HEK293 (cell line): ENCODE measurements around the gene SORT1.
A peak's percentile ranks its signal among the peaks of the same experiment; 100 is the strongest.

Experiments used
- CTCF ChIA-PET: fragments of 350-600 bp; formaldehyde crosslinking; extraction: SDS; loops from one replicate; lab custom pipeline; 2021; ENCODE audit warnings: antibody characterized with exemption; lab: Yijun Ruan, JAX
- POLR2A ChIA-PET: fragments of 300-600 bp; formaldehyde crosslinking; extraction: SDS; loops from one replicate; lab custom pipeline; 2020; ENCODE audit warnings: antibody characterized with exemption, inconsistent platforms; lab: Yijun Ruan, JAX
- H3K27ac ChIP-seq: fragments of 200-500 bp; sonication (Bioruptor generic); 2 replicates; pipeline ENCODE4 v1.5.1; 2014; ENCODE audit warnings: low read depth, low read length, control low read depth, inconsistent platforms; ENCODE audit errors: extremely low read depth
- H3K36me3 ChIP-seq, 2 experiments: fragments of 200-500 bp in 1 of 2; sonication (Bioruptor generic) in 1 of 2; 1 replicate in 1 of 2; 2 replicates in 1 of 2; pipeline ENCODE4 v1.5.1; 2014 to 2017; ENCODE audit warnings: inconsistent platforms in 2 of 2, low read length in 2 of 2; ENCODE audit not compliant: control insufficient read depth in 2 of 2, insufficient read depth in 1 of 2
- H3K4me1 ChIP-seq: fragments of 200-500 bp; sonication (Bioruptor generic); 2 replicates; pipeline ENCODE4 v1.5.1; 2014; ENCODE audit warnings: mild to moderate bottlenecking, low read length, inconsistent platforms; ENCODE audit not compliant: control insufficient read depth, insufficient read depth
- H3K4me3 ChIP-seq: 2 replicates; pipeline ENCODE4 v1.5.1; 2011; ENCODE audit warnings: low read depth, mild to moderate bottlenecking, control low read depth, low read length, moderate library complexity
- H3K9me3 ChIP-seq: fragments of 200-500 bp; sonication (Bioruptor generic); 2 replicates; pipeline ENCODE4 v1.5.1; 2014; ENCODE audit warnings: low read depth, low read length, inconsistent platforms; ENCODE audit not compliant: control insufficient read depth, insufficient read depth
- AEBP2 ChIP-seq: fragments of 450-650 bp; formaldehyde crosslinking; IDR thresholded peaks from 2 replicates; pipeline ENCODE4 v1.5.1; 2016; ENCODE audit warnings: missing biosample characterization, missing genetic modification characterization, borderline replicate concordance
- BCL11B ChIP-seq: fragments of 450-650 bp; formaldehyde crosslinking; IDR thresholded peaks from 2 replicates; pipeline ENCODE4 v1.5.1; 2016; ENCODE audit warnings: low read depth, missing biosample characterization, missing genetic modification characterization
- EGR2 ChIP-seq: fragments of 450-650 bp; formaldehyde crosslinking; IDR thresholded peaks from 2 replicates; pipeline ENCODE4 v1.5.1; 2016; ENCODE audit warnings: low read depth, missing biosample characterization, missing genetic modification characterization
- OSR2 ChIP-seq: fragments of 450-650 bp; formaldehyde crosslinking; IDR thresholded peaks from 2 replicates; pipeline ENCODE4 v1.5.1; 2016; ENCODE audit warnings: missing biosample characterization, missing genetic modification characterization
- ZBTB17 ChIP-seq: fragments of 450-650 bp; formaldehyde crosslinking; IDR thresholded peaks from 2 replicates; pipeline ENCODE4 v1.5.1; 2016; ENCODE audit warnings: missing biosample characterization, missing genetic modification characterization
- ZBTB20 ChIP-seq: fragments of 450-650 bp; formaldehyde crosslinking; IDR thresholded peaks from 2 replicates; pipeline ENCODE4 v1.5.1; 2016; ENCODE audit warnings: missing biosample characterization, missing genetic modification characterization
- ZBTB6 ChIP-seq: fragments of 450-650 bp; formaldehyde crosslinking; IDR thresholded peaks from 2 replicates; pipeline ENCODE4 v1.5.1; 2017; ENCODE audit warnings: missing biosample characterization, missing genetic modification characterization
- ZFHX2 ChIP-seq: fragments of 450-650 bp; formaldehyde crosslinking; conservative IDR thresholded peaks from 2 replicates; pipeline ENCODE4 v1.5.1; 2016; ENCODE audit warnings: missing biosample characterization, missing genetic modification characterization
- ZNF114 ChIP-seq: fragments of 450-650 bp; formaldehyde crosslinking; IDR thresholded peaks from 2 replicates; pipeline ENCODE4 v1.5.0; 2017; ENCODE audit warnings: missing biosample characterization, missing genetic modification characterization
- ZNF19 ChIP-seq: fragments of 450-650 bp; formaldehyde crosslinking; IDR thresholded peaks from 2 replicates; pipeline ENCODE4; 2016; ENCODE audit warnings: missing biosample characterization, missing genetic modification characterization, low read depth
- ZNF2 ChIP-seq: fragments of 450-650 bp; formaldehyde crosslinking; IDR thresholded peaks from 2 replicates; pipeline ENCODE4 v1.5.1; 2016; ENCODE audit warnings: missing biosample characterization, missing genetic modification characterization
- ZNF214 ChIP-seq: fragments of 450-650 bp; formaldehyde crosslinking; IDR thresholded peaks from 2 replicates; pipeline ENCODE4 v1.5.1; 2017; ENCODE audit warnings: missing biosample characterization, mild to moderate bottlenecking, missing genetic modification characterization, borderline replicate concordance
- ZNF335 ChIP-seq: fragments of 450-650 bp; formaldehyde crosslinking; conservative IDR thresholded peaks from 2 replicates; pipeline ENCODE4 v1.5.1; 2016; ENCODE audit warnings: missing biosample characterization, missing genetic modification characterization
- ZNF341 ChIP-seq: fragments of 450-650 bp; formaldehyde crosslinking; IDR thresholded peaks from 2 replicates; pipeline ENCODE4; 2016; ENCODE audit warnings: low read depth, missing biosample characterization, missing genetic modification characterization
- ZNF394 ChIP-seq: fragments of 450-650 bp; formaldehyde crosslinking; IDR thresholded peaks from 2 replicates; pipeline ENCODE4 v1.5.1; 2016; ENCODE audit warnings: missing biosample characterization, missing genetic modification characterization, mild to moderate bottlenecking, moderate library complexity, borderline replicate concordance
- ZNF404 ChIP-seq: fragments of 450-650 bp; formaldehyde crosslinking; IDR thresholded peaks from 2 replicates; pipeline ENCODE4 v1.5.1; 2017; ENCODE audit warnings: missing biosample characterization, missing genetic modification characterization
- ZNF433 ChIP-seq: fragments of 450-650 bp; formaldehyde crosslinking; IDR thresholded peaks from 2 replicates; pipeline ENCODE4 v1.5.1; 2016; ENCODE audit warnings: missing biosample characterization, missing genetic modification characterization, low read depth
- ZNF518A ChIP-seq: fragments of 450-650 bp; formaldehyde crosslinking; conservative IDR thresholded peaks from 2 replicates; pipeline ENCODE4 v1.5.1; 2016; ENCODE audit warnings: low read depth, missing biosample characterization, missing genetic modification characterization
- ZNF530 ChIP-seq: fragments of 450-650 bp; formaldehyde crosslinking; IDR thresholded peaks from 2 replicates; pipeline ENCODE4 v1.5.1; 2016; ENCODE audit warnings: low read depth, missing biosample characterization, missing genetic modification characterization
- ZNF571 ChIP-seq: fragments of 450-650 bp; formaldehyde crosslinking; IDR thresholded peaks from 2 replicates; pipeline ENCODE4 v1.5.0; 2017; ENCODE audit warnings: missing biosample characterization, missing genetic modification characterization
- ZNF629 ChIP-seq: fragments of 450-650 bp; formaldehyde crosslinking; IDR thresholded peaks from 2 replicates; pipeline ENCODE4 v1.5.1; 2017; ENCODE audit warnings: missing biosample characterization, missing genetic modification characterization
- ZNF639 ChIP-seq: fragments of 450-650 bp; formaldehyde crosslinking; IDR thresholded peaks from 2 replicates; pipeline ENCODE4 v1.5.1; 2016; ENCODE audit warnings: missing biosample characterization, missing genetic modification characterization
- ZNF692 ChIP-seq: fragments of 450-650 bp; formaldehyde crosslinking; IDR thresholded peaks from 2 replicates; pipeline ENCODE4 v1.5.1; 2016; ENCODE audit warnings: missing biosample characterization, missing genetic modification characterization
- ZNF837 ChIP-seq: fragments of 450-650 bp; formaldehyde crosslinking; IDR thresholded peaks from 2 replicates; pipeline ENCODE4 v1.5.1; 2016; ENCODE audit warnings: missing biosample characterization, missing genetic modification characterization

SORT1 gene

GRCh38 chr1:109298666-109299557, 98.8 kb downstream of the SORT1 start:
- POLR2A ChIA-PET, result interaction anchor here (0.6 to 1.2 kb wide), 2 partner anchors 15 to 16 kb away, joined by 3 to 4 read pairs; partner anchors contain the start of gene PSRC1
- Histone ChIP-seq H3K36me3 (no peaks in the 10 kb centered on the region), H3K4me3 (no peak overlapping the region)
- TF ChIP-seq ZNF571 (tag by site-specific recombination), result no peak
- peak; percentile 42; the same call in 1 of the 2 replicates for TF ChIP-seq EGR2
- TF ChIP-seq ZFHX2 (tag by site-specific recombination), result peak; percentile 77
- TF ChIP-seq ZNF394 (tag by site-specific recombination), result no peak
- TF ChIP-seq ZNF335, result peak; percentile 28; the same call in 1 of the 2 replicates
- TF ChIP-seq ZBTB17 (tag by site-specific recombination), result 0 out of 2 replicates have a peak, but pooled peaks have one; percentile 15
- TF ChIP-seq ZNF692 (tag by site-specific recombination), result 0 out of 2 replicates have a peak, but pooled peaks have one; percentile 20
- TF ChIP-seq ZNF629 (tag by site-specific recombination), result peak; percentile 22; the same call in 1 of the 2 replicates
- no peak for TF ChIP-seq ZNF19 (tag by site-specific recombination)
- no peak for TF ChIP-seq ZNF530
- peak; percentile 50 for TF ChIP-seq ZBTB20 (tag by site-specific recombination)
- TF ChIP-seq, all 188 proteins: peak for 7
- Histone ChIP-seq H3K4me1 (no peaks in the 10 kb centered on the region), H3K27ac (no peak overlapping the region), H3K9me3 (no peaks in the 10 kb centered on the region)
- CTCF ChIA-PET, result interaction anchor here (1.2 kb wide), 1 partner anchor 21 kb away, joined by 4 read pairs; no protein-coding TSS in a partner anchor

GRCh38 chr1:109296782-109297181, 100.9 kb downstream of the SORT1 start:
- Histone ChIP-seq H3K36me3 (no peaks in the 10 kb centered on the region), H3K27ac (no peak overlapping the region), H3K4me1 (no peaks in the 10 kb centered on the region), H3K9me3 (no peaks in the 10 kb centered on the region), H3K4me3 (no peak overlapping the region)
- CTCF ChIA-PET, result interaction anchor here (0.6 to 1.0 kb wide), 2 partner anchors 24 to 102 kb away, joined by 3 read pairs; no protein-coding TSS in a partner anchor
- POLR2A ChIA-PET, result no interaction called here
- TF ChIP-seq BCL11B (no peak), ZNF341 (tag by site-specific recombination) (no peak), ZNF433 (tag by site-specific recombination) (no peak), ZNF837 (tag by site-specific recombination) (no peak), ZBTB6 (tag by site-specific recombination) (no peak), ZNF639 (tag by site-specific recombination) (no peak), AEBP2 (tag by site-specific recombination) (no peak), OSR2 (tag by site-specific recombination) (no peak), ZNF214 (tag by site-specific recombination) (no peak), ZNF518A (no peak), ZNF2 (tag by site-specific recombination) (no peak), ZNF404 (tag by site-specific recombination) (no peak), ZNF114 (tag by site-specific recombination) (no peak)
